A549 (cell line): ENCODE results near the gene TMIGD2. TPM values are rescaled to one million over a fixed set of nuclear protein-coding genes. Genes with fewer than 3 reads are reported as not detected.

Source experiments
- ATAC-seq, 2 experiments: fragments of 200-7000 bp in 1 of 2; fragments of >200 bp in 1 of 2; cut with Nextera tagmentation in 1 of 2; cut with Tn5 transposase in 1 of 2; 3 replicates each; pipeline versions ENCODE4 v1.8.0 to v1.9.1; 2018 to 2020; ENCODE audit warnings: mild to moderate bottlenecking in 1 of 2, moderate library complexity in 1 of 2
- CTCF ChIA-PET: fragments of 300-600 bp; sonication (Branson Sonifier 250); formaldehyde crosslinking; extraction: SDS; loops from one replicate; lab custom pipeline; 2021; ENCODE audit warnings: antibody characterized with exemption, inconsistent platforms; lab: Yijun Ruan, JAX
- POLR2A ChIA-PET: fragments of 350-600 bp; formaldehyde crosslinking; extraction: SDS; loops from one replicate; lab custom pipeline; 2021; ENCODE audit warnings: antibody characterized with exemption, inconsistent platforms; lab: Yijun Ruan, JAX
- DNase-seq, 2 experiments: peaks; one replicate each; pipeline versions ENCODE4 v3.0.0 to v3.0.0-alpha.2; 2011 to 2016; ENCODE audit warnings: low read depth in 1 of 2, low spot score in 1 of 2
- FAIRE-seq: peaks from 2 replicates; lab custom pipeline; 2011; peaks lifted over from hg19 to GRCh38; lab: Jason Lieb, UNC
- H3K27ac ChIP-seq, 2 experiments: fragments of >200 bp; sonication (Bioruptor Twin); formaldehyde crosslinking; 3 replicates each; pipeline ENCODE4 v1.5.1; 2016 to 2017
- H3K4me1 ChIP-seq: fragments of >200 bp; sonication (Bioruptor Twin); formaldehyde crosslinking; 3 replicates; pipeline ENCODE4 v1.6.1; 2016
- H3K4me2 ChIP-seq: fragments of >200 bp; sonication (Bioruptor Twin); formaldehyde crosslinking; 3 replicates; pipeline ENCODE4 v1.6.1; 2016
- H3K4me3 ChIP-seq: fragments of >200 bp; sonication (Bioruptor Twin); formaldehyde crosslinking; 3 replicates; pipeline ENCODE4 v1.5.1; 2016
- H3K9me3 ChIP-seq: fragments of >200 bp; sonication (Bioruptor Twin); formaldehyde crosslinking; 3 replicates; pipeline ENCODE4 v1.6.1; 2016
- BHLHE40 ChIP-seq: IDR thresholded peaks from 2 replicates; pipeline ENCODE4 v1.6.1; 2012; ENCODE audit warnings: low read depth, low read length, inconsistent platforms
- CEBPB ChIP-seq, 2 experiments: fragments of >200 bp in 1 of 2; sonication (Bioruptor Twin) in 1 of 2; formaldehyde crosslinking in 1 of 2; IDR thresholded peaks; 2 replicates each; pipeline ENCODE4 v1.6.1; 2012 to 2016
- CHD2 ChIP-seq: fragments of 150-350 bp; IDR thresholded peaks from 2 replicates; pipeline ENCODE4 v1.6.1; 2014; ENCODE audit warnings: low read length; ENCODE audit not compliant: partially characterized antibody
- EP300 ChIP-seq, 2 experiments: fragments of >200 bp; sonication (Bioruptor Twin); formaldehyde crosslinking; IDR thresholded peaks; 2 replicates in 1 of 2; 3 replicates in 1 of 2; pipeline ENCODE4 v1.6.1; 2016 to 2017
- ESRRA ChIP-seq: fragments of 150-350 bp; IDR thresholded peaks from 2 replicates; pipeline ENCODE4 v1.6.1; 2014; ENCODE audit warnings: mild to moderate bottlenecking, low read length, borderline replicate concordance
- FOSL2 ChIP-seq, 2 experiments: fragments of 450-650 bp in 1 of 2; fragments of >200 bp in 1 of 2; sonication (Bioruptor Twin) in 1 of 2; formaldehyde crosslinking; IDR thresholded peaks; 2 replicates each; pipeline versions ENCODE4 v1.5.0 to v1.6.1; 2016 to 2020; ENCODE audit warnings: mild to moderate bottlenecking in 1 of 2, moderate library complexity in 1 of 2
- GATA3 ChIP-seq: IDR thresholded peaks from 2 replicates; pipeline ENCODE4 v1.6.1; 2012; ENCODE audit warnings: borderline replicate concordance
- HOXB13 ChIP-seq: fragments of 250-450 bp; sonication (Bioruptor Pico); IDR thresholded peaks from 2 replicates; pipeline ENCODE4 v1.5.0; 2020; ENCODE audit warnings: low read depth, mild to moderate bottlenecking, moderate library complexity
- KDM5A ChIP-seq: fragments of 200-600 bp; sonication (generic); IDR thresholded peaks from 2 replicates; pipeline ENCODE4 v1.6.1; 2016; ENCODE audit warnings: antibody characterized with exemption, mild to moderate bottlenecking
- MAFK ChIP-seq: fragments of 450-650 bp; IDR thresholded peaks from 2 replicates; pipeline ENCODE4 v1.6.1; 2014; ENCODE audit not compliant: partially characterized antibody
- MAZ ChIP-seq: fragments of 150-350 bp; IDR thresholded peaks from 2 replicates; pipeline ENCODE4 v1.6.1; 2014; ENCODE audit warnings: antibody characterized with exemption, low read depth, low read length, borderline replicate concordance
- MYC ChIP-seq: IDR thresholded peaks from 2 replicates; pipeline ENCODE4 v1.6.1; 2012; ENCODE audit warnings: mild to moderate bottlenecking, inconsistent platforms, low read length, improper control_type of control experiment, borderline replicate concordance
- NFE2L2 ChIP-seq: fragments of 150-350 bp; conservative IDR thresholded peaks from 2 replicates; pipeline ENCODE4 v1.6.1; 2014; ENCODE audit warnings: low read length
- NR3C1 ChIP-seq: fragments of >200 bp; sonication (Bioruptor Twin); formaldehyde crosslinking; IDR thresholded peaks from 3 replicates; pipeline ENCODE4 v1.6.1; 2017
- PHF8 ChIP-seq: fragments of 200-600 bp; sonication (generic); IDR thresholded peaks from 2 replicates; pipeline ENCODE4 v1.6.1; 2016; ENCODE audit warnings: low read depth, mild to moderate bottlenecking, antibody characterized with exemption, moderate library complexity, borderline replicate concordance
- POLR2A ChIP-seq: IDR thresholded peaks from 2 replicates; pipeline ENCODE4 v1.6.1; 2012; ENCODE audit warnings: mild to moderate bottlenecking, low read length
- POLR2AphosphoS2 ChIP-seq: conservative IDR thresholded peaks from 2 replicates; pipeline ENCODE4 v1.6.1; 2012; ENCODE audit warnings: low read length, improper control_type of control experiment, inconsistent platforms
- RARB ChIP-seq: fragments of 250-450 bp; sonication (Bioruptor Pico); IDR thresholded peaks from 2 replicates; pipeline ENCODE4 v1.8.0; 2021; ENCODE audit warnings: mild to moderate bottlenecking, moderate library complexity
- RCOR1 ChIP-seq: fragments of 150-350 bp; IDR thresholded peaks from 2 replicates; pipeline ENCODE4 v1.6.1; 2014; ENCODE audit warnings: antibody characterized with exemption, low read length, low read depth
- SREBF2 ChIP-seq: fragments of 450-650 bp; IDR thresholded peaks from 2 replicates; pipeline ENCODE4 v1.6.1; 2014; ENCODE audit warnings: mild to moderate bottlenecking, moderate library complexity
- TFCP2L1 ChIP-seq: fragments of 250-450 bp; sonication (Bioruptor Pico); IDR thresholded peaks from 2 replicates; pipeline ENCODE4 v1.5.0; 2021; ENCODE audit warnings: mild to moderate bottlenecking
- ZC3H11A ChIP-seq: fragments of 450-650 bp; IDR thresholded peaks from 2 replicates; pipeline ENCODE4 v1.6.1; 2014; ENCODE audit warnings: antibody characterized with exemption, mild to moderate bottlenecking
- ZFP36 ChIP-seq: fragments of 450-650 bp; IDR thresholded peaks from 2 replicates; pipeline ENCODE4 v1.6.1; 2014; ENCODE audit warnings: borderline replicate concordance; ENCODE audit not compliant: partially characterized antibody
- ZSCAN20 ChIP-seq: fragments of 250-450 bp; sonication (Bioruptor Pico); IDR thresholded peaks from 2 replicates; pipeline ENCODE4 v1.8.0; 2022; ENCODE audit warnings: mild to moderate bottlenecking, moderate library complexity
- WGBS: methylation state at CpG from one replicate; pipeline ENCODE4 v1.1.6; 2017; ENCODE audit errors: missing lambda C conversion rate; 5-methylcytosine and 5-hydroxymethylcytosine counted together
- polyA plus RNA-seq, 4 experiments: library from polyadenylated mRNA; depleted of rRNA in 3 of 4; stranded (reverse); fragments of >200 nt; fragmentation: RNase III in 1 of 4; extraction: RNeasy Plus Mini Kit Qiagen cat#74134 plus additional on column Dnase treatment in 1 of 4; gene quantifications; 2 replicates in 3 of 4; 3 replicates in 1 of 4; pipeline ENCODE4 v1.2.3, GENCODE V29; 2011 to 2017
- TF ChIP-seq, protein P1 (sequence below): fragments of >200 bp; sonication (Bioruptor Twin); formaldehyde crosslinking; IDR thresholded peaks from 2 replicates; pipeline ENCODE4 v1.6.1; 2016
- TF ChIP-seq, protein P2 (sequence below): fragments of >200 bp; sonication (Bioruptor Twin); formaldehyde crosslinking; IDR thresholded peaks from 3 replicates; pipeline ENCODE4 v1.6.1; 2016
- TF ChIP-seq, protein P3 (sequence below): IDR thresholded peaks from 2 replicates; pipeline ENCODE4 v1.6.1; 2012
- TF ChIP-seq, protein P4 (sequence below): fragments of 250-450 bp; sonication (Bioruptor Pico); IDR thresholded peaks from 2 replicates; pipeline ENCODE4 v1.5.0; 2021; ENCODE audit warnings: mild to moderate bottlenecking, moderate library complexity, borderline replicate concordance
- TF ChIP-seq, protein P5 (sequence below): IDR thresholded peaks from 2 replicates; pipeline ENCODE4 v1.6.1; 2012; ENCODE audit warnings: low read depth, borderline replicate concordance
- TF ChIP-seq, protein P6 (sequence below): fragments of 450-650 bp; IDR thresholded peaks from 2 replicates; pipeline ENCODE4 v1.6.1; 2014; ENCODE audit warnings: antibody characterized with exemption
- TF ChIP-seq, protein P7 (sequence below): IDR thresholded peaks from 2 replicates; pipeline ENCODE4 v1.6.1; 2012
- TF ChIP-seq, protein P8 (sequence below): fragments of >200 bp; sonication (Bioruptor Twin); formaldehyde crosslinking; IDR thresholded peaks from 3 replicates; pipeline ENCODE4 v1.5.1; 2016

TMIGD2 gene
- polyA plus RNA-seq, 2 of the 4 experiments (the other 2 are of a cell fraction) = not detected

DNA sequence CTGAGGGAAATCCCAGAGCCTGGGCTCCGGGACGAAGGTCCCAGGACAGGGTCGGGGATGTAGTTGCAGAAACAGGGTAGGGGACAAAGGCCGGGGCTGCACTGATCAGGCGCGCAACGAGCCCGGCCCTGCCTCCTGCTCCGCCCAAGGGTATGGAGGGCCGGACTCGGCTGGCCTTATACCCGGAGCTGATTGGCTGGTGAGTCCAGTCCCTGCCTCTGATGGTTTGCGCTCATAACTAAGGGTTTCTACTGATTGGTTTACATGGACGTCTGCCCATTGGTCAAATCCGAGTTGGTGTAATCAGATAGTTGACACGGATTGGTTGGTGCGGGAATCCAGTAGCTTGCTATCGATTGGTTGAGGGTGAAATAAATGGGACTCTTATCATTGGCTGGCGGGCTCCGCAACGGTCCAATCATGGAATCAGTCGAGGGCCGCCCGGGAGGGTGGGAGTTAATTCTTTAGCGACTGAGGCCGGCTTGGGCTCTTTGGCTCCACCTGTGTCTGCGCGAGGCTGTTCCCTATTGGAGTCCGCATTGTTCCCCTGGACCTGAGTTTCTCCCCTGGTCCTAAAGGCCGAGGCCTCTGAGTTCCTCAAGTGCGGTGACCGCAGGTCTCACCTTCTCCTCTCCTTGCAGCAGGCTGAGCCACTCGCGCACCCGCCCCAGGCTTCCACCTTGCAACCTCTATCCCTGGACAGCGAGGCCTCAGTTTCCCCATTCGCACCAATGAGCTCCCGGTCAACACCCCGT, 40.6 kb upstream of the TMIGD2 start:
- ATAC-seq (peak; percentile 90 to 97), FAIRE-seq (no peak), DNase-seq (peak; percentile 88 to 100)
- Histone ChIP-seq H3K4me1 (peaks cover 8% of the 10 kb centered on the region; the same call in 1 of the 3 replicates), H3K4me3 (peak overlapping the region; percentile 58), H3K27ac (peak overlapping the region; percentile 92 to 95), H3K4me2 (peak overlapping the region; percentile 93), H3K9me3 (no peaks in the 10 kb centered on the region)
- WGBS = 0% methylated on average over 26 of the region's 39 CpGs
- POLR2A ChIA-PET = interaction anchor here (0.6 to 2.1 kb wide), 11 partner anchors 10 to 129 kb away, joined by 3 to 8 read pairs (median 5); partner anchors contain the start of genes CHAF1A and YJU2
- CTCF ChIA-PET = interaction anchor here (1.3 to 3.6 kb wide), 3 partner anchors 10 to 33 kb away, joined by 3 to 32 read pairs (median 11); no protein-coding TSS in a partner anchor
- TF ChIP-seq RARB (CRISPR knock-in tag) (0 out of 2 replicates have a peak, but pooled peaks have one; percentile 61), RCOR1 (no peak), ZSCAN20 (CRISPR knock-in tag) (peak; percentile 94), KDM5A (no peak), TFCP2L1 (peak; percentile 91; the same call in 1 of the 2 replicates), ZFP36 (no peak), POLR2A (peak; percentile 75), MAZ (no peak), MAFK (no peak), CHD2 (peak; percentile 38), POLR2AphosphoS2 (no peak), CEBPB (IDR thresholded peaks at IDR 0.05) (no peak), PHF8 (peak; percentile 61; the same call in 1 of the 2 replicates), GATA3 (no peak), ESRRA (no peak), HOXB13 (CRISPR knock-in tag) (peak; percentile 98), BHLHE40 (no peak), NR3C1 (no peak), FOSL2 (IDR thresholded peaks at IDR 0.05) (no peak), FOSL2 (CRISPR knock-in tag; IDR thresholded peaks at IDR 0.05) (peak; percentile 4; the same call in 1 of the 2 replicates), EP300 (IDR thresholded peaks at IDR 0.05) (no peak), ZC3H11A (no peak), SREBF2 (no peak), MYC (0 out of 2 replicates have a peak, but pooled peaks have one; percentile 41), NFE2L2 (no peak)
- TF ChIP-seq, protein P1, sequence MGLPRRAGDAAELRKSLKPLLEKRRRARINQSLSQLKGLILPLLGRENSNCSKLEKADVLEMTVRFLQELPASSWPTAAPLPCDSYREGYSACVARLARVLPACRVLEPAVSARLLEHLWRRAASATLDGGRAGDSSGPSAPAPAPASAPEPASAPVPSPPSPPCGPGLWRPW = no peak
- TF ChIP-seq, protein P2, sequence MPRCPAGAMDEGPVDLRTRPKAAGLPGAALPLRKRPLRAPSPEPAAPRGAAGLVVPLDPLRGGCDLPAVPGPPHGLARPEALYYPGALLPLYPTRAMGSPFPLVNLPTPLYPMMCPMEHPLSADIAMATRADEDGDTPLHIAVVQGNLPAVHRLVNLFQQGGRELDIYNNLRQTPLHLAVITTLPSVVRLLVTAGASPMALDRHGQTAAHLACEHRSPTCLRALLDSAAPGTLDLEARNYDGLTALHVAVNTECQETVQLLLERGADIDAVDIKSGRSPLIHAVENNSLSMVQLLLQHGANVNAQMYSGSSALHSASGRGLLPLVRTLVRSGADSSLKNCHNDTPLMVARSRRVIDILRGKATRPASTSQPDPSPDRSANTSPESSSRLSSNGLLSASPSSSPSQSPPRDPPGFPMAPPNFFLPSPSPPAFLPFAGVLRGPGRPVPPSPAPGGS = 0 out of 3 replicates have a peak, but pooled peaks have one; percentile 70
- TF ChIP-seq, protein P3, sequence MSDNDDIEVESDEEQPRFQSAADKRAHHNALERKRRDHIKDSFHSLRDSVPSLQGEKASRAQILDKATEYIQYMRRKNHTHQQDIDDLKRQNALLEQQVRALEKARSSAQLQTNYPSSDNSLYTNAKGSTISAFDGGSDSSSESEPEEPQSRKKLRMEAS = no peak
- TF ChIP-seq, protein P4, sequence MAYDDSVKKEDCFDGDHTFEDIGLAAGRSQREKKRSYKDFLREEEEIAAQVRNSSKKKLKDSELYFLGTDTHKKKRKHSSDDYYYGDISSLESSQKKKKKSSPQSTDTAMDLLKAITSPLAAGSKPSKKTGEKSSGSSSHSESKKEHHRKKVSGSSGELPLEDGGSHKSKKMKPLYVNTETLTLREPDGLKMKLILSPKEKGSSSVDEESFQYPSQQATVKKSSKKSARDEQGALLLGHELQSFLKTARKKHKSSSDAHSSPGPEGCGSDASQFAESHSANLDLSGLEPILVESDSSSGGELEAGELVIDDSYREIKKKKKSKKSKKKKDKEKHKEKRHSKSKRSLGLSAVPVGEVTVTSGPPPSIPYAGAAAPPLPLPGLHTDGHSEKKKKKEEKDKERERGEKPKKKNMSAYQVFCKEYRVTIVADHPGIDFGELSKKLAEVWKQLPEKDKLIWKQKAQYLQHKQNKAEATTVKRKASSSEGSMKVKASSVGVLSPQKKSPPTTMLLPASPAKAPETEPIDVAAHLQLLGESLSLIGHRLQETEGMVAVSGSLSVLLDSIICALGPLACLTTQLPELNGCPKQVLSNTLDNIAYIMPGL (CRISPR knock-in tag) = 0 out of 2 replicates have a peak, but pooled peaks have one; percentile 6
- TF ChIP-seq, protein P5, sequence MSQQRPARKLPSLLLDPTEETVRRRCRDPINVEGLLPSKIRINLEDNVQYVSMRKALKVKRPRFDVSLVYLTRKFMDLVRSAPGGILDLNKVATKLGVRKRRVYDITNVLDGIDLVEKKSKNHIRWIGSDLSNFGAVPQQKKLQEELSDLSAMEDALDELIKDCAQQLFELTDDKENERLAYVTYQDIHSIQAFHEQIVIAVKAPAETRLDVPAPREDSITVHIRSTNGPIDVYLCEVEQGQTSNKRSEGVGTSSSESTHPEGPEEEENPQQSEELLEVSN = 0 out of 2 replicates have a peak, but pooled peaks have one; percentile 30
- TF ChIP-seq, protein P6, sequence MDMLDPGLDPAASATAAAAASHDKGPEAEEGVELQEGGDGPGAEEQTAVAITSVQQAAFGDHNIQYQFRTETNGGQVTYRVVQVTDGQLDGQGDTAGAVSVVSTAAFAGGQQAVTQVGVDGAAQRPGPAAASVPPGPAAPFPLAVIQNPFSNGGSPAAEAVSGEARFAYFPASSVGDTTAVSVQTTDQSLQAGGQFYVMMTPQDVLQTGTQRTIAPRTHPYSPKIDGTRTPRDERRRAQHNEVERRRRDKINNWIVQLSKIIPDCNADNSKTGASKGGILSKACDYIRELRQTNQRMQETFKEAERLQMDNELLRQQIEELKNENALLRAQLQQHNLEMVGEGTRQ = peak; percentile 27; the same call in 1 of the 2 replicates
- TF ChIP-seq, protein P7, sequence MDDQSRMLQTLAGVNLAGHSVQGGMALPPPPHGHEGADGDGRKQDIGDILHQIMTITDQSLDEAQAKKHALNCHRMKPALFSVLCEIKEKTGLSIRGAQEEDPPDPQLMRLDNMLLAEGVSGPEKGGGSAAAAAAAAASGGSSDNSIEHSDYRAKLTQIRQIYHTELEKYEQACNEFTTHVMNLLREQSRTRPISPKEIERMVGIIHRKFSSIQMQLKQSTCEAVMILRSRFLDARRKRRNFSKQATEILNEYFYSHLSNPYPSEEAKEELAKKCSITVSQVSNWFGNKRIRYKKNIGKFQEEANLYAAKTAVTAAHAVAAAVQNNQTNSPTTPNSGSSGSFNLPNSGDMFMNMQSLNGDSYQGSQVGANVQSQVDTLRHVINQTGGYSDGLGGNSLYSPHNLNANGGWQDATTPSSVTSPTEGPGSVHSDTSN = peak; percentile 97
- TF ChIP-seq, protein P8, sequence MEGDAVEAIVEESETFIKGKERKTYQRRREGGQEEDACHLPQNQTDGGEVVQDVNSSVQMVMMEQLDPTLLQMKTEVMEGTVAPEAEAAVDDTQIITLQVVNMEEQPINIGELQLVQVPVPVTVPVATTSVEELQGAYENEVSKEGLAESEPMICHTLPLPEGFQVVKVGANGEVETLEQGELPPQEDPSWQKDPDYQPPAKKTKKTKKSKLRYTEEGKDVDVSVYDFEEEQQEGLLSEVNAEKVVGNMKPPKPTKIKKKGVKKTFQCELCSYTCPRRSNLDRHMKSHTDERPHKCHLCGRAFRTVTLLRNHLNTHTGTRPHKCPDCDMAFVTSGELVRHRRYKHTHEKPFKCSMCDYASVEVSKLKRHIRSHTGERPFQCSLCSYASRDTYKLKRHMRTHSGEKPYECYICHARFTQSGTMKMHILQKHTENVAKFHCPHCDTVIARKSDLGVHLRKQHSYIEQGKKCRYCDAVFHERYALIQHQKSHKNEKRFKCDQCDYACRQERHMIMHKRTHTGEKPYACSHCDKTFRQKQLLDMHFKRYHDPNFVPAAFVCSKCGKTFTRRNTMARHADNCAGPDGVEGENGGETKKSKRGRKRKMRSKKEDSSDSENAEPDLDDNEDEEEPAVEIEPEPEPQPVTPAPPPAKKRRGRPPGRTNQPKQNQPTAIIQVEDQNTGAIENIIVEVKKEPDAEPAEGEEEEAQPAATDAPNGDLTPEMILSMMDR = no peak
